HG03469 (cell line): ENCODE results near the gene ZNF845.
A peak's percentile ranks its signal among the peaks of the same experiment; 100 is the strongest.
"Not testable (repeated sequence)": the region's sequence is repeated elsewhere in the genome, so short reads cannot be mapped to it uniquely, and the experiment has no call there.

Experiments used
- ATAC-seq: cut with Tn5 transposase; IDR thresholded peaks from one replicate; pipeline ENCODE4 v1.9.1; 2021; ENCODE audit warnings: mild to moderate bottlenecking, moderate library complexity, moderate number of reproducible peaks; ENCODE audit not compliant: unreplicated experiment

Gene ZNF845

DNA sequence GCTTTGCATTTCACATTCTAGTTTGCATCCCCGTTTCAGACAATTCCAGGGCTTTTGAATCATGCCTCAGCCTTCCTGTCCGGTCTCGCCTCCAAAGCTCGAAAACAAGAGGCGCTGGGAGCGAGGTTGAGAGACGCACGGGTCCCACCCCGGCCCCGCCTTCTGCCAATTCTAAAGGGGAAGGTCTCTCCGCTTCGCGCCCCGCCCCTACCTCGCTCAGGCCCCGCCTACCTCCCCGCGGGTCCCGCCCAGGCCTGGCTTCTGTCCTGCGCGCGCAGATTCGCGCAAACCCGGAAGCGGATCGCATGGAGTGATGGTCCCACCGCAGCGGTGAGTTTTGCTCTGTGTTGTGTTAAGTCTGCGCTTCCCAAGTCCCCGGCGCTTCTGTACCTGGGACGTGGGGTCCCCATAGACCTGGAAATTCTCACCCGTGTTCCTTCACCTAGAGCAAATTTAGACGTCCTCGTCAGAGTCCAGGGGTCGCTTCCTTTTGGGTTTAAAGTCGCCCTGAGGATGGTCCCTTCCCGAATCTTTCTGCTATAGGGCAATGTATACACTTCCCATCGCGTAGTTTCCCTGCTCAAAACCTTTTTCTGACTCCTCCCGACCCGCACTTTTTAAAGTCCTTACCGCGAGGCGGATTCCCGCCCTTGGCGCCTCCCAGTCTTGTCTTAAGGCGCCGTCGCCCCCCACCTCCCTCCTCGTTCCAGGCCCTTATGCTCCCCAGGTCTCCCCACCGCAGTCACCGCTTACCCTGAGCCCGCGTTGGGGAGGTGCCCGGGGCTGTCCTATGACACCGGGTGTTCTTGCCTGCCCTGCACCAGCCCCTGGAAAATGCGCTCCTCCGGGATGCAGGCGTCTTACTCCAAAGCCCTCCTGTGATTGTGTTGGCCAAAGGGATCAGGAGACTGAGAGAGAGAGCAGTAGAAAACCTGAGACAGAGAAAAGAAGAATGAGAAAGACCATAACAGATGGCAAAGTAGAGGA, at the start of gene ZNF845:
ZNF845 (plus strand) TSS at position 287 of the 987 bp plus-strand sequence. CDS start 7,559 bp downstream, outside the sequence.
- ATAC-seq, result peak; percentile 92

DNA sequence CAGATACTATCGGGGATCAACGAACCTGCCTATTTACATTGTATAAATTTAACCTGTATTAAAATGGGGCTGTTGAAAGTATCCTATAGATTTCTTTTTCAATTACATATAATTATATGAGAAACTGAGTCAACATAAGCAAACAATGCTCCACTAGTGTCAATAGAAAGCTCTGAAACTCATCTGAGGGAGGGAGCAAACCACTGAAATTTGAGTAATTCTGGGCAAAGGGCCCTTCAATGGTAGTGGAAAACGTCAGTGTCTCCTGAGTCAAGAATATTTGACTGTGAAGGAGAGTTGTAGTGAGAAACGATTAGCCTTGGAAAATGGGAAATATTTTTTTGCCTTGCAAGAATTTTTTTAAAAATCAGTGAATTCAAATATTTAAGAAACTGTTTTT, 48.5 kb upstream of the ZNF845 start:
- no peak for ATAC-seq

DNA sequence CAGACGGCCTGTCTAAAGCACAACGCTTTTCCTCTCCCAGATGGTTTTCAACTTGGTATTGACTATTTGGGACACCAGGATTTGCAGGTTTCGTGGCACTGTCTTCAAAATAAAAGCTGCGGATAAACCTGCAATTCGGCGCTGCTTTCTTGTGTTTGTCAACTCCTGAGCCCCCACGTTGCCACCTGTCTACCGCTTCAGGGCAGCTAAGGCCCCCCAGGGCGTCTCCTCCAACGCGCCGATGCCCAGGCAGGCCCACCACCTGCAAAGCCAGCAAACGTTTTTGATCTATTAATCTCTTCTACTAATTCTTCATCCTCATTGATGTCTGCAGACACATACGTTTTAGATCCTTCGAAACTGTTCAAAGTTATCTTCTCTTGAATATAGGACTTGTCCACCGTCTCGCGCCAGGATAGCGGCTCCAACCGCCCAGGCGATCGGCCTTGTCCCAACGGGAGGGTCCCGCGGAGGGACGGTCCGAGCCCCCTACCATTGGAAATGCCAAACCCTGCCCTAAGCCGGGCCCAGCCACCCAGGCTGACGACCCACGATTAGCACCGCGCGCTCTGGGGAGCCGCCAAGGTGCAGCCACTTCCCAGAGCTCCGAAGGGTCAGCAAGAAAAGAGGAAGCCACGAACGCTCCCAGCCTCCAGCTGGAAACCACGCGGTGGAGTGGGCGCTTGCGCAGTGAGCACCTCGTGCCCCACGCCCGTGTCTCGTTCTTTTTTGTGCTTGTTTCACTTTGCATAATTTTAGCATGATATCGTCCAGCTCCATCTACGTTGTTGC, 42.6 kb upstream of the ZNF845 start:
- no peak for ATAC-seq

DNA sequence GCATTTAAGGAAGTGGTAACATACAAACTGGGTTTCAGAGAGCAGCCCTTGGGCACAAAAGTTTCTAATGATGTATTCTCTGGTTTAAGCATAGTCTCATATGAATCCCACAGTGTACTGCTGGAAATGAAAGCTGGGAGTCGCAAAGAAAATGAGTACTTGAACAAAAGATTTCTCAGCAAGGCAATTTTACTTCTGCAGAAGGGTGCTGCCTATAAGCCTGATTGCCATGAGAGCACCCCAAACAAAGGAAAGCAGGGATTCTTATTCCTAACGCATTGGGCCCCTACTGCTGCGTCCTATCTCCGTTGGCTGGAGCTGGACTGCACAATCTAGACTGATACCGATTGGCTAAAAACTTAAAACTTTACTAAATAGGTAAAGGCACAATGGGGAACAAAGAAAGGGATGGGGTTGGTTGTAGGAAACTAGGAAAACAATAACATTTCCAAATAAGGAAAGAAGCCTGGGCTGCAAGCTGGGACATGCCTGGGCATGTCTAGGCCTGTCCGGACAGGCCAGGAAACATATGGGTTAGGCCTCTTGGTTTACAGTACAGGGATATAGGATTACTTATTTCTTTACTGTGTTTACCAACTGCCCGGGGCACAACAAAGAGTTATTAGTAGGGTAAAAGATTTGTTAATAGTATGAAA, 38.6 kb upstream of the ZNF845 start:
- no peak for ATAC-seq

DNA sequence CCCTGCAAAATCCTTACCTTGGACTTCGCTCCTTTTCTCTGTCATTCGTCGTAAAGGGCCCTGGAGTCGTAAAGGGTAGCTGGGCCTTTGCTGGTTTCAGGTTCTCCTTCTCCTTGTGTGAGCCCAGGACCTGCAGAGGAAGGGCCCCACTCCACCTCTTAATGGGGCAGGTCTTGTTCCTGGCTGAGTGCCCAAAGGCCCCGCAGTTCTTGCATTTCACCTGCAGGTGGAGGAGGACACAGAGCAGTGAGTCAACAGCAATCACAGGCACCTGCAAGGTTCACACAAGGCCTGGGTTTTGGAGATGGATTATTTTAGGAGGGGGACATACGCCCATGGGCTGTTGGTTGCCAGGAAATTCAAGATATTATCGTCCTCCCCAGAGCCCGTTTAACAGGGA, 32.2 kb upstream of the ZNF845 start:
- not testable (repeated sequence) for ATAC-seq

DNA sequence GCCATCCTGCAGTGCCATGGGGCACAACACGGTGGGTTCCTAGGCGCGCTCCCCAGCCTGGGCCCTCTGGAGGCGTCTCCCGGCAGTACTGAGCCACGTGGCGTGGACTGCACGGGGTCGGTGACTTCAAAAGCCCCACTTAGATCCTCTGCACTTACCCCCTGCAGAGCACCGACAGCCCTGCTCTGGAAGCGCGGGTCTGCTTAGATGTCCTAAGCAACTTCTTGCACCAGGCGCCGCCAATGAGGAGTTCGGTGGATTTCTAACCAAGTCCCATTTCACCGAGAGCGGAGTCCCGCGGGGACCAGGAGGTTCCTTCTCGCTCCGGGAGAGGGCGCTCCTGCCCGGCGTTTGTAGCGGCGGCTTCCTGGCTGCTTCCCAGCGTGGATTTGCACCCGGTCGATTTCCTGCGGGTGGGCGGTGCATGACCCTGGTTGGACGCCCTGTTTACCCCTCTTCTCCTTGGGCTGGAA, 25.2 kb upstream of the ZNF845 start:
- ATAC-seq, result no peak

DNA sequence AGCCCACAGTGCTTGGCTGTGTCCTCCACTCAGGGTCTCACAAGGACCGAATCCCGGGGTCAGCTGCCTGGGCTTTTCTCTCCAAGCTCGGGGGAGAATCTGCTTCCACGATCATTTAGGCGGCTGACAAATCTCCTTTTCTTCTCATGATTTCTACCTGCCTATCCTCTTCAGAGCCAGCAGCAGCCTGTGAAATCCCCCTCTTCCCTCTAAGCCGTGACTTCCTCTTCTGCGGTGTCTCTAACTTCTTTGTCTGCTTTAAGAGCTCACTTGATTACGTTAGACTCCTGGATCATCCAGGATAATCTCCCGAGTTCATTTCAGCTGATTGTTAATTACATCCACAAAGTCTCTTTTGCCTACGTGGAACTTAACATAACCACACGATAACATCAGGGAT, 22.5 kb upstream of the ZNF845 start:
- ATAC-seq, result no peak

DNA sequence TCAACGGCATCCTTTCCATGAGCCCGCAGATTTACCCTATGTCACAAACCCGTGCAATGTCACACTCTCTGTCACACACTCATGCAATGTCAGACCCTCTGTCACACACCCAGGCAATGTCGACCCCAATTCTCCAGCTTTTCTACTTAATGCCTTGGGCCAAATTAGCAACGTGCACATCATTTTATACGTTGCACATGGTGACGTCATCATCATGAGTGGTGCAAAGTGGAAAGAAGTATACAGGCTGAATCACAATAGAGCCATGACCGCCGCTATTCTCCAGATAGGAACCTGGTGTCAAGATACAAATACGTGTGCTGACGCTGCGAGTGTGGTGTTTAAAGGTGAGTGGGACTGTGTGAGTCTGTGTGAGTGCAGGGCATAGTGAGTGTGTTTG, 21.7 kb upstream of the ZNF845 start:
- ATAC-seq, result no peak

DNA sequence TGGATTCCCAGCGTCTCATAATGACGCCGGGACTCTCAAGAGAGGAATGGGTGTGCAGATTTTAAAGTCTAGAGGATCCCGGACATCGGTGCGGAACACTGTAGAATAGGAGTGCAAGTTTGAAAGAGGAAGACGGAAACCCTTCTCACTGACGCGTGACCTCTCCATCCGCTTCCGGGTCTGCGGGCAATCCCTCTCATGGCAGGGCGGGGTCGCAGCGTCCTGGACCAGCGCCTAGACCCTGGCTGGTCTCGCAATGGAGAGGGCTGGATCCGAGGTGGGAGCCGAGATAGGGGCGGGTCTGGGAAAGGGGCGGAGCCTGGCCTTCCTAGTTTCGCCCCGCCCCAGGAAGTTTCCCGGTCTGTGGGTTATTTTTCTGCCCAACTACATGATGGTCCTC, 4.6 kb upstream of the ZNF845 start:
- ATAC-seq, result no peak

DNA sequence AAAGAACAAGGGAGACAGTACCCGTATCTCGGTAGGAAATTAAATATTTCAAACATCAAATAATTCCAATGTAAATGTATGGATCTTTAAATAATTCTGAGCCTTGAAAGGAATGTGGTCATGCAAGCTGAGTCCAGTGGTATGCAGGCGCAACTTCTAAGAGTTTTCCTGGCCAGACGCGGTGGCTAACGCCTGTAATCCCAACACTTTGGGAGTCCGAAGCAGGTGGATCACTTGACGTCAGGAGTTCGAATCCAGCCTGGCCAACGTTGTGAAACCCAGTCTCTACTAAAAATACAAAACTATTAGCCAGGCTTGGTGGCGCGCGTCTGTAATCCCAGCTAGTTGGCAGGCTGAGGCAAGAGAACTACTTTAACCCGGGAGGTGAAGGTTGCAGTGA, 1.1 kb upstream of the ZNF845 start:
- ATAC-seq, result no peak

DNA sequence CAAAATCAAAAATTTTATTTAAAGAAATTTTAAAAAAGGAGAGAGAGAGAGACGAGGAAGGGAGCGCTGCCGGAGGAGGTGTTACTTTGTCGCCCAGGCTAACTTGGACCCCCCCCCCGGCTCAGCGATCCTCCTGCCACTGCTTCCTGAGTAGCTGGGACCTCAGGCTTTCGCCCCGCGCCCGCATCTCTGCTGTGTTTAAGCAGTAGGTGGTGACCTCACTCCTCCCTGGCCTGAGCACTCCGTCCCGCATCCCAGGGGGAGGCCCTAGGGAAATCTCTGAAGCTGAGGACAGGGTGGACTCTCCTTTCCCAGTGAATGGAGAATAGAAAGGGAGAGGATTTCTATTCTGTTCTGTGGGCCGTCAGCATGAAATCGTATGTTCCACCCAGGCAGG, 485 bp upstream of the ZNF845 start:
- no peak for ATAC-seq

DNA sequence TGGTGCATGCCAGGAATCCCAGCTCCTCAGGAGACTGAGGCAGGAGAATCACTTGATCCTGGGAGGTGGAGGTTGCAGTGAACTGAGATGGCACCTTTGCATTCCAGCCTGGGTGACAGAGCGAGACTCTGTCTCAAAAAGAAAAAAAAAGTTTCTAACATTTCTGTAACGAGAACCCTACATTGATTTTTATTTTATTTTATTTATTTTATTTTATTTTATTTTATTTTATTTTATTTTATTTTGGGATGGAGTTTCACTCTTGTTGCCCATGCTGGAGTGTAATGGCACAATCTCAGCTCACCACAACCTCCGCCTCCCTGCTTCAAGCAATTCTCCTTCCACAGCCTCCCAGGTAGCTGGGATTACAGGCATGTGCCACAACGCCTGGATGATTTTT, 10.9 kb downstream of the ZNF845 start:
- not testable (repeated sequence) for ATAC-seq

DNA sequence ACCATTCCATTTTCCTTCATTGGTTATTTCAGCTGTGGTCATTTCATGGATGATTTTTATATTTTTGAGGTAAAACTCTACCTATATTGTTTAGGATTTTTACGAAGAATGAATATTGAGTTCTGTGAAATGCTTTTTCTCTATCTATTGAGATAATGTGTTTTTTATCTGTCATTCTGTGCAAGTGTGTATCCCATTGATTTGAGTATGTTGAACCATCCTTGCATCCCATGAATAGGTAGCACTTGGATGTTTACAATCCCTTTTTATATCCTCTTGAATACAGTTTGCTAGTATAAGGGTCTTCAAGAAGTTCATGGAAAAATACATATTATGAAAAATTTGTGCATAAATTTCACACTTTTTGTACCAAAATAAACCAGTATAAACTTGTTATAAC, 22.2 kb downstream of the ZNF845 start:
- ATAC-seq, result no peak

DNA sequence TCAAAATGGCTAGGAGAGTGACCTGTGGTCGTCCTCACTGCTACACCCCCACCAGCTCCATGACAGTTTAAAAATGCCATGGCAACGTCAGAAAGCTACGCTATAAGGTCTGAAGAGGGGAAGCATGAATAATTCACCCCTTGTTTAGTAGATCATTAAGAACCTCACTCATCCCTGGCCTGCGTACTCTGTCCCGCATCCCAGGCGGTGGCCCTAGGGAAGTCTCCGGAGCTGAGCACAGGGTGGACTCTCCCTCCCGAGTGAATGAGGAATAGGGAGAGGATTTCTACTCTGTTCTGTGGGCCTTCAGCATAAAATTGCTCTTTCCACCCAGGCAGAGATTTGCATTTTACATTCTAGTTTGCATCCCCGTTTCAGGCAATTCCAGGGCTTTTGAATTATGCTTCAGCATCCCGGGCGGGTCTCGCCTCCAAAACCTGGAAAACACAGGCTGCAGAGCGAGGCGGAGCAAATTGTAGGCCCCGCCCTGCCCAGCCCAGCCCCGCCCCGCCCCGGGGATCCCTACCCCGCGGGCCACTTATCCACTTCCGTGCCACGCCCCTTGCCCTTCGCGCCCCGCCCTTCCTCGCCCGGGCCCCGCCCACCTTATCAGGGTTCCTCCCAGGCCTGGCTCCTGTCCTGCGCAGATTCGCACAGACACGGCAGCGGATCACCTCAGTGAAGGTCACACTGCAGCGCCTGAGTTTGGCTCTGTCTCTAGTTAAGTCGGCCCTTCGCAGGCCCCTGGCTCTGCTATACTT, 24.5 kb downstream of the ZNF845 start:
- no peak for ATAC-seq

DNA sequence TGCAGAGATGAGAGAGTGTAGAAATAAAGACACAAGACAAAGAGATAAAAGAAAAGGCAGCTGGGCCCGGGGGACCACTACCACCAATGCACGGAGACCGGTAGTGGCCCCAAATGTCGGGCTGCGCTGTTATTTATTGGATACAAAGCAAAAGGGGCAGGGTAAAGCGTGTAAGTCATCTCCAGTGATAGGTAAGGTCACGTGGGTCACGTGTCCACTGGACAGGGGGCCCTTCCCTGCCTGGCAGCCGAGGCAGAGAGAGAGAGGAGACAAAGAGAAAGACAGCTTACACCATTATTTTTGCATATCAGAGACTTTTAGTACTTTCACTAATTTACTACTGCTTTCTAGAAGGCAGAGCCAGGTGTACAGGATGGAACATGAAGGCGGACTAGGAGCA, 26.5 kb downstream of the ZNF845 start:
- not testable (repeated sequence) for ATAC-seq

DNA sequence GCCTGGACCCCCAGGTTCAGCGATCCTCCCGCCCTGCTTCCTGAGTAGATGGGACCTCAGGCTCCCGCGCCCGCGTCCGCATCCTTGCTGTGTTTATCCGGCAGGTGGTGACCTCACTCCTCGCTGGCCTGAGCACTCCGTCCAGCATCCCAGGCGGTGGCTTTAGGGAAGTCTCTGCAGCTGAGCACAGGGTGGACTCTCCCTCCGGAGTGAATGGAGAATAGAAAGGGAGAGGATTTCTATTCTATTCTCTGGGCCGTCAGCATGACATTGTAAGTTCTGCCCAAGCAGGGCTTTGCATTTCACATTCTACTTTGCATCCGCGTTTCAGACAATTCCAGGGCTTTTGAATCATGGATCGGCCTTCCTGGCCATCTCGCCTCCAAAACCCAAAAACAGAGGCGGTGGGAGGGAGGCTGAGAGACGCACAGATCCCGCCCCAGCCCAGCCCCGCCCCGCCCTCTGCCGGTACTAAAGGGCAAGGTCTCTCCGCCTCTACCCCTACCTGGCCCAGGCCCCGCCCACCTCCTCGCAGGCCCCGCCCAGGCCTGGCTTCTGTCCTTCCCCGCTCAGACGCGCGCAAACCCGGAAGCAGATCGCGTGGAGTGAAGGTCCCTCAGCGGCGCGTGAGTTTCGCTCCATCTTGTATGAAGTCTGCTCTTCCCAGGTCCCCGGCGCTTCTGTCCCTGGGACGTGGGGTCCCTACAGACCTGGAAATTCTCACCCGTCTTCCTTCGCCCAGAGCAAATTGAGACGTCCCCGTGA, 31.8 kb downstream of the ZNF845 start, which contains the start of gene ZNF525:
ZNF525 (plus strand) TSS at position 572 of the 765 bp plus-strand sequence. CDS start 6,577 bp downstream, outside the sequence.
- peak; percentile 60 for ATAC-seq

DNA sequence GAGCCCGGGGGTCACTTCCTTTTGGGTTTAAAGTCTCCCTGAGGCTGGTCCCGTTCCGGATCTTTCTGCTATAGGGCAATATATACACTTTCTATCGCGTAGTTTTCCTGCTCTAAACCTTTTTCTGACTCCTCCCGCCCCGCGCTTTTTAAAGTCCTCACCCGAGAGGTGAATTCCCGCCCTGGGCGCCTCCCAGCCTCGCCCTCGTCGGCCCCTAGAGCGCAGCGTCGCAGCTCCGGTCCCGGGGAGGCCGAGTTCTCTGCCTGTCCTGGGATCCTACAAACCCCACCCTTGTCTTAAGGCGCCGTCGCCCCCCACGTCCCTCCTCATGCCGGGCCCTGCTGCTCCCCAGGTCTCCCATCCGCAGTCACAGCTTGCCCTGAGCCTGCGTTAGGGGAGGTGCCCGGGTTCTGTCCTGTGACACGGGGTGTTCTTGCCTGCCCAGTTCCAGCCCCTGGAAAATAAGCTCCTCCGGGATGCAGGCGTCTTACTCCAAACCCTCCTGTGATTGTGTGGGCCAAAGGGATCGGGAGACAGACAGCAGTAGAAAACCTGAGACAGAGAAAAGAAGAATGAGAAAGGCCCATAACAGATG, 32.4 kb downstream of the ZNF845 start:
- ATAC-seq, result no peak

DNA sequence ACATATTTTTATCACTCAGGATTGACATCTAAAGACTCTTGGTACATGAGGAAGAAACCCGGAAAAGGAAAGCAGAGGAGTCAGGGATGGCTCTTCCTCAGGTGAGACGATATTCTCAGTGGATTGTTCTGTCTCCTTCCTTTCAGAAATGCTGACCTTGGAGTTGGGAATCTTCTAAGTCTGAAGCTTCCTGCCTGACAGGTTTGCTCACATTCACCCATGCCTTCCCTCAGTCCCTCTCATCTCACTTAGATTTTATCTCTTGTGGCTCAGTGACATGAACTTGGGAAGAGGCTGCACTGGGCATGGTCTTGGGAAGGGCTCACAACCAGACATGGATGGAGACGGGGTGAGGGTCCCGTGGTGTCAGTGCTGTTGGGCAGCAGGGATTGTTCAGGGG, 38.6 kb downstream of the ZNF845 start:
- ATAC-seq, result no peak

DNA sequence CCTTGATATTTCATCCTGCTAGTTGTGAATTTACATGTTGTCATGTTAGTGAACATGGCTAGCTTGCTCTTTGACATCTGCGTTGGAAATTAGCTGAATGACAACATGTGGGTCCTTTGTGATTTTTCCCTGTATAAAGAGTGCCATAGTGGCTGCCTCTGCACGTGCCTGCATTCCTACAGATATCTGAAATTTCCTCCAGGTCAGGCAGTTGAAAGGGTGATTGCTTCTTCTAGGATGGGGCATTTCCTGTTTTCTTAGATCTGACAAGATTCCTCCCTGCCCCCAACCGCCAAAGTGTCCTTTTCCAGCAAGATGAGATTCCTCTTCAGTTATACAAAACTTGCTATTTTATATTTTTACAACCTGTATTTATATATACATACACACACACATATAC, 40.7 kb downstream of the ZNF845 start:
- ATAC-seq, result no peak
